VCaP (cell line): ENCODE results near the gene RND1.
"Not testable (repeated sequence)": the region's sequence is repeated elsewhere in the genome, so short reads cannot be mapped to it uniquely, and the experiment has no call there.

Experiments
- H3K27ac ChIP-seq: fragments of 450-650 bp; 2 replicates; pipeline ENCODE4 v1.5.1; 2017
- TF ChIP-seq, protein P1 (sequence below): fragments of 450-650 bp; conservative IDR thresholded peaks from 2 replicates; pipeline ENCODE4 v1.5.1; 2017; ENCODE audit warnings: mild to moderate bottlenecking, moderate library complexity

Gene RND1

DNA sequence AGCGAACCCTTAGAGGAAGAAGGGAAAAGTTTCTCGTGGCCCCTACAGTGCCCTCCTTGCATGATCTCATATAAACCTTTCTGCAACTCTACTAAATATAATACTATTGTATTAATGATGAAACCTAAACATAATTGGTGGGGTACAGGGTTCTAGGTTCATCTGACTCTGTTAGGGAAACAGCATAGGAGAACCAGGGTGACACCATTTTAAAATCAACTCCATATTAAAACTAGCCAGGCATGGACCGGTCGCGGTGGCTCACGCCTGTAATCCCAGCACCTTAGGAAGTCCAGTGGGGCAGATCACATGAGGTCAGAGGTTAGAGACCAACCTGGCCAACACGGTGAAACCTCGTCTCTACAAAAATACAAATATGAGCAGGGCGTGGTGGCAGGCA lies 15.0 kb upstream of the RND1 start:
- no peak overlapping the region for H3K27ac ChIP-seq
- TF ChIP-seq, protein P1, sequence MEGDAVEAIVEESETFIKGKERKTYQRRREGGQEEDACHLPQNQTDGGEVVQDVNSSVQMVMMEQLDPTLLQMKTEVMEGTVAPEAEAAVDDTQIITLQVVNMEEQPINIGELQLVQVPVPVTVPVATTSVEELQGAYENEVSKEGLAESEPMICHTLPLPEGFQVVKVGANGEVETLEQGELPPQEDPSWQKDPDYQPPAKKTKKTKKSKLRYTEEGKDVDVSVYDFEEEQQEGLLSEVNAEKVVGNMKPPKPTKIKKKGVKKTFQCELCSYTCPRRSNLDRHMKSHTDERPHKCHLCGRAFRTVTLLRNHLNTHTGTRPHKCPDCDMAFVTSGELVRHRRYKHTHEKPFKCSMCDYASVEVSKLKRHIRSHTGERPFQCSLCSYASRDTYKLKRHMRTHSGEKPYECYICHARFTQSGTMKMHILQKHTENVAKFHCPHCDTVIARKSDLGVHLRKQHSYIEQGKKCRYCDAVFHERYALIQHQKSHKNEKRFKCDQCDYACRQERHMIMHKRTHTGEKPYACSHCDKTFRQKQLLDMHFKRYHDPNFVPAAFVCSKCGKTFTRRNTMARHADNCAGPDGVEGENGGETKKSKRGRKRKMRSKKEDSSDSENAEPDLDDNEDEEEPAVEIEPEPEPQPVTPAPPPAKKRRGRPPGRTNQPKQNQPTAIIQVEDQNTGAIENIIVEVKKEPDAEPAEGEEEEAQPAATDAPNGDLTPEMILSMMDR: no peak

DNA sequence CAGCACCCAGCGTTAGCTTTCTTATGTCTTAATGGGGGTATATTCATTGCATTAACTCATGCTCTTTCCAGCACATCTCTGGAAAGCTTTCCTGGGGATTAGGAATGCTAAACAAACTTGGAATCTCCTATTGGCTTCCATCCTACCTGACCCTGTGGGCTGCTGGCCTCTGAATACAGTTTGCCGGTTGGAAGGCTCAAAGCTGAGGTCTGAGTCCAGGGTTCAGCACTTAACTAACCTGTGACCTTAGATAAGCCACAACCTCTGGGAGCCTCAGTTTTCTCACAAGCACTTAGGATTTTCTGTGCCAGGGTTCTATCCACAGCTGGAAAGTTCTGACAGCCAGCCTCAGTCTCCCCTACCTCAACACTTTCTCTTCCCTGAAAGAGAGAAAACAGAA lies 12.9 kb upstream of the RND1 start:
- TF ChIP-seq, protein P1: no peak
- no peak overlapping the region for H3K27ac ChIP-seq

DNA sequence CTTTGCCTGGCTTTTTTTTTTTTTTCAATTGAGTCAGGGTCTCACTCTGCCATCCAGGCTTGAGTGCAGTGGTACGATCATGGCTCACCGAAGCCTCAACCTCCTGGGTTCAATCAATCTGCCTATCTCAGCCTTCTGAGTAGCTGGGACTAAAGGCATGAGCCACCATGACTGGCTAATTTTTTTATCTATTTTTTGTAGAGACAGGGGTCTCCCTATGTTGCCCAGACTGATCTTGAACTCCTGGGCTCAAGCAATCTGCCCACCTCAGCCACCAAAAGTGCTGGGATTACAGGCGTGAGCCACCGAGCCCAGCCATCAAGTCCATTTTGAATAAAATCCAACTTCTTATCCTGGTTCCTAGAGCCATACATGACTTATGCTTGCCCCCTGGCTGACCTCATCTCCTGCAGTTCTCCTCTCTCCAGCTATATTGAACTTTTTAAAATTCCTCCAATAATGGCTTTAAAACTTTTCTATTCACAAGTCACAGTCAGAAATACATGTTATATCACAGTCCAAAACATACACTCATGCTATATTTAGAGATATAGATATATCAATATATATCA lies 10.4 kb upstream of the RND1 start:
- TF ChIP-seq, protein P1: no peak
- H3K27ac ChIP-seq: no peak overlapping the region

DNA sequence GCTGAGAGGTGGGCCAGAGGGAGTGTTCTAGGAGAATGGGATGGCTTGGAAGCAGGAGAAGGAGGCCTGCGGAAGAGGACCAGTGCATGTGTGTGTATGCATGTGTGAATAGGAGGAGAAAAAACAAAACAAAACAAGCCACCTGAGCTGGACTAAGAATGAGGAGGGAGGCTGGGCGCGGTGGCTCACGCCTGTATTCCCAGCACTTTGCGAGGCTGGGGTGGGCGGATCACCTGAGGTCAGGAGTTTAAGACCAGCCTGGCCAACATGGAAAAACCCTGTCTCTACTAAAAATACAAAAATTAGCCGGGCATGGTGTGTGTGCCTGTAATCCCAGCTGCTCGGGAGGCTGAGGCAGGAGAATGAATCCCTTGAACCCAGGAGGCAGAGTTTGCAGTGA lies 7.9 kb upstream of the RND1 start:
- not testable (repeated sequence) for H3K27ac ChIP-seq

DNA sequence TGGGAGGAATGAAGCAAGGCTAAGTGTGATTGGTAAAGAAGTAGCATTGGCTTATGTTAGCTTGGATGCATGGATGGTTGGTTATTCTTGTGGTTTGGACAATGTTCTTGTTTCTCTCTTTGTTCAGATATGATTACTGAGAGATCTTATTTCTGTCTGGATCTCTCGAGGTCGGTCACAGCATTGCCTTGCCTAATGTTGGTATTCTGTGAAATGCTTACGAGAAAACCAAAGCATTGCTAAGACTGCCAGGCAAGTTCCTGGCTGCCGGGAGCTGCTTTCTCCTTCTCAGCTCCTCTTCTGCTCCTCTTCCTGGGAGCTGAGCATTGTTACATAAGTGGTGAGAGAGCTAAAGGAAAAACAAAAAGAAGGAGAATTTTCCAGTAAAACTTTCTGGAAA lies 7.4 kb upstream of the RND1 start:
- TF ChIP-seq, protein P1: no peak
- no peak overlapping the region for H3K27ac ChIP-seq

DNA sequence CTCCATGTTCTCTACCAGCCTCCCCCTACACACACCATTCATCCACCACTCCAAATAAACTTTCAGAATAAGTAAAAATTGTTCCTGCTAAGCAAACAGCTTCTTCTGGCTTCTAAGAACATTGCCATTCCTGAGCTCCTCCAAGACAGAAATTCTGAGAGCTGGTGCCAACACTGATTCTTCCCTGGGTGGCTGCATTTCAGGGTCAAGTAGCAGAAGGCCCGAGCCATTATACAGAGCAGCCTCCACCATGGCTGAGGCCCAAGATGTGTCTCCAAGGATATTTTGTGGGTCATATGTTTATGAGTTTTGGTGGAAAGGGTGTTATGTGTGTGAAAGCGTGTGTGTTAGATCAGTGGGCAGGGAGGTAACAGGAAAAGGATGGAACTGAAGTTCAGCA lies 3.5 kb upstream of the RND1 start:
- TF ChIP-seq, protein P1: no peak
- H3K27ac ChIP-seq: peak overlapping the region; percentile 72

DNA sequence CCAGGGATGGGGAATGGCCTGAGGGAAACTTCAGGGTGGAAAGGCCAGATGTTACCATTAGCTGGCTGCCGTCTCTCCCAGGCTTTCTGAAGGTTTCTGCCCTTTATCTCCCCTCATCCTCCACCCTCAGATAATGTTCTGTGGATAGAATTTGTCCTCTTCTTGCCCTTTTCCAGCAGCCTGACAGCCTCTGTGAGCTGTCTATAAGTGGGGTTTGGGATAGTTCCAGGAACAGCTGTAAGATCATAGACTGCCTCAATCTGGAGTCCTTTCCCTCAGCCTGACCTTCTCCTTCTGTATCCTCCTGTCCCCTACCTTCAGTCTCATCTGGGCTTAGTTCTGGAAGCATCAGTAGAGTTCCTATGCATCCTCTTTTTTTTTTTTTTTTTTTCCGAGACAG lies 2.8 kb upstream of the RND1 start:
- TF ChIP-seq, protein P1: no peak
- H3K27ac ChIP-seq: peak overlapping the region; percentile 72

DNA sequence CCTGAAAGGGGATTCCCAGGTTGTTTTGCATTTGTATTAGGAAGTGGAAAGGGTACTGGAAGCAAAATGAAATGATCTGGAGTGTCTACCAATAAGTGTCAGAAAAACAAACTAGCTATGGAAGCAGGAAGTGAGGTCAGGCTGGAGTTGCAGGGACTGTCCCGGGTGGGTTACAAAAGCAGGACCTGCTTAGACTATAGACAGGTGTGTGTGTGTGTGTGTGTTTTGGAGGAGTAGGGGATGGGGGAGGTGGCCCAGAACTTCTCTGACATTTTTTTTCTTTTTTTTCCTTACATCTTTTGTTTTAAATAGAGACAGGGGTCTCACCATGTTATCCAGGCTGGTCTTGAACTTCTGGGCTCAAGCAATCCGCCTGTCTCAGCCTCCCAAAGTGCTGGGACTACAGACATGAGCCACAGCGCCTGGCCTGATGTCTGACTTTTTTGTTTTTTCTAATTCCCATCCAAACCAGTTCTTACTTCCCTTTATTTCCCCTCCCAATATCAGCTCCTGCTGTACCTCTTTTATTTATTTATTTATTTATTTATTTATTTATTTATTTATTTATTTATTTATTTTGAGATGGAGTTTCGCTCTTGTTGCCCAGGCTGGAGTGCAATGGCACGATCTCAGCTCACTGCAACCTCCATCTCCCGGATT lies 512 bp upstream of the RND1 start:
- H3K27ac ChIP-seq: peak overlapping the region; percentile 72

More for the DNA sequence above, 512 bp upstream of the RND1 start:
- TF ChIP-seq, protein P1: no peak
